Subcutaneous adipose tissue (tissue), 4 donors: ENCODE data around the gene B4GALT2. TPM values are rescaled to one million over a fixed set of nuclear protein-coding genes. Genes with fewer than 3 reads are reported as not detected.

Source experiments
- CTCF ChIP-seq: fragments of 450-650 bp; IDR thresholded peaks from one replicate; pipeline ENCODE4 v1.5.1; 2016; ENCODE audit warnings: low read depth, mild to moderate bottlenecking, control low read depth, antibody characterized with exemption, moderate library complexity
- total RNA-seq, 4 donors: library from RNA; depleted of rRNA; stranded (reverse); fragments of >200 nt; gene quantifications; one replicate each; pipeline ENCODE4 v1.1.0, GENCODE V29; 2016

Gene B4GALT2
- total RNA-seq, 4 donors from 2014 or later, result 21.1 to 44.3 (median 26.7) TPM

- no peak for TF ChIP-seq CTCF
Measured at GRCh38 chr1:44000122-44000665, 21.2 kb downstream of the B4GALT2 start.

GRCh38 chr1:44002165-44002564 is 23.2 kb downstream of the B4GALT2 start:
- no peak for TF ChIP-seq CTCF

- no peak for TF ChIP-seq CTCF
Measured at GRCh38 chr1:44002606-44003157, 23.7 kb downstream of the B4GALT2 start.

GRCh38 chr1:44008259-44008658 is 29.2 kb downstream of the B4GALT2 start:
- no peak for TF ChIP-seq CTCF

GRCh38 chr1:44010935-44011471 is 32.0 kb downstream of the B4GALT2 start:
- no peak for TF ChIP-seq CTCF

GRCh38 chr1:44012404-44012803 is 33.4 kb downstream of the B4GALT2 start:
- no peak for TF ChIP-seq CTCF

GRCh38 chr1:44012941-44013609 is 34.1 kb downstream of the B4GALT2 start:
- no peak for TF ChIP-seq CTCF
